Endothelial cell (in vitro differentiated cells): ENCODE results near the gene SEMA3A. TPM values are rescaled to one million over a fixed set of nuclear protein-coding genes. Genes with fewer than 3 reads are reported as not detected.

ENCODE experiments used
- DNase-seq: peaks from one replicate; pipeline ENCODE4 v3.0.0; 2021; ENCODE audit warnings: low spot score
- H3K27ac Mint-ChIP-seq: one replicate; pipeline ENCODE4 v1.8.0; 2021; ENCODE audit warnings: mixed read lengths, inconsistent platforms; ENCODE audit not compliant: unreplicated experiment
- H3K27me3 Mint-ChIP-seq: one replicate; pipeline ENCODE4 v1.8.0; 2021; ENCODE audit warnings: mild to moderate bottlenecking, moderate library complexity, mixed read lengths, inconsistent platforms; ENCODE audit not compliant: unreplicated experiment
- H3K36me3 Mint-ChIP-seq: one replicate; pipeline ENCODE4 v1.8.0; 2021; ENCODE audit warnings: mild to moderate bottlenecking, low read depth, mixed read lengths, inconsistent platforms; ENCODE audit not compliant: unreplicated experiment
- H3K4me1 Mint-ChIP-seq: one replicate; pipeline ENCODE4 v1.8.0; 2021; ENCODE audit warnings: mild to moderate bottlenecking, mixed read lengths, inconsistent platforms; ENCODE audit not compliant: unreplicated experiment
- H3K4me3 Mint-ChIP-seq: one replicate; pipeline ENCODE4 v1.8.0; 2021; ENCODE audit warnings: mild to moderate bottlenecking, mixed read lengths, inconsistent platforms; ENCODE audit not compliant: unreplicated experiment
- H3K9me3 Mint-ChIP-seq: one replicate; pipeline ENCODE4 v1.8.0; 2021; ENCODE audit warnings: mixed read lengths, inconsistent platforms; ENCODE audit not compliant: unreplicated experiment
- total RNA-seq: library from RNA; stranded (reverse); fragmentation: NEBNext Ultra II Directional; extraction: Animal tissue kit (Norgen Biotek cat#: 25700); gene quantifications from one replicate; pipeline ENCODE4 v1.2.1, GENCODE V29; 2021; ENCODE audit not compliant: unreplicated experiment
- TF ChIP-seq, protein P1 (sequence below): fragments of 200-600 bp; sonication (generic); IDR thresholded peaks from one replicate; pipeline ENCODE4 v1.5.0; 2021; ENCODE audit warnings: antibody characterized with exemption; ENCODE audit not compliant: unreplicated experiment

SEMA3A gene
- total RNA-seq, 1 donor from 2014 or later = 8.5 TPM

DNA sequence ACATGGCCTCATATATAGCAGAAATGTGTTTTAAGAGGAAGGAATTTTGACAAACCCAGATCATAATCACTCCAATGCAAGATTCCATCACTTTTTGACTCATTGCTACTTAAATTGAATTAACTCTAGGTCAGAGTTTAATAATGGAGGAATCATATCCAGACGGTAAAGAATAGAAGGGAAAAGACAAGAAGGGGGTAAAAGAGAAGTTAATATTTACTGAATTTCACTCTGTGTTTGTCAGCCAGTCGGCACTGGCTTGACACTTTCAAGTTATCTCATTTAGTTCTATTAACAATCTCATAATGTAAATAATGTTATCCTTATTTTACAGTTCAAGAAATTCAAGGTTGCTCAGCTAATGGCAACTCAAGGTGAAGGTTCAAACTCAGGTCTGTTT lies 147.5 kb downstream of the SEMA3A start:
- no peaks in the 10 kb centered on the region for H3K36me3 Mint-ChIP-seq
- peaks cover 4% of the 10 kb centered on the region for H3K4me1 Mint-ChIP-seq
- H3K4me3 Mint-ChIP-seq = no peak overlapping the region
- H3K9me3 Mint-ChIP-seq = no peaks in the 10 kb centered on the region
- TF ChIP-seq, protein P1, sequence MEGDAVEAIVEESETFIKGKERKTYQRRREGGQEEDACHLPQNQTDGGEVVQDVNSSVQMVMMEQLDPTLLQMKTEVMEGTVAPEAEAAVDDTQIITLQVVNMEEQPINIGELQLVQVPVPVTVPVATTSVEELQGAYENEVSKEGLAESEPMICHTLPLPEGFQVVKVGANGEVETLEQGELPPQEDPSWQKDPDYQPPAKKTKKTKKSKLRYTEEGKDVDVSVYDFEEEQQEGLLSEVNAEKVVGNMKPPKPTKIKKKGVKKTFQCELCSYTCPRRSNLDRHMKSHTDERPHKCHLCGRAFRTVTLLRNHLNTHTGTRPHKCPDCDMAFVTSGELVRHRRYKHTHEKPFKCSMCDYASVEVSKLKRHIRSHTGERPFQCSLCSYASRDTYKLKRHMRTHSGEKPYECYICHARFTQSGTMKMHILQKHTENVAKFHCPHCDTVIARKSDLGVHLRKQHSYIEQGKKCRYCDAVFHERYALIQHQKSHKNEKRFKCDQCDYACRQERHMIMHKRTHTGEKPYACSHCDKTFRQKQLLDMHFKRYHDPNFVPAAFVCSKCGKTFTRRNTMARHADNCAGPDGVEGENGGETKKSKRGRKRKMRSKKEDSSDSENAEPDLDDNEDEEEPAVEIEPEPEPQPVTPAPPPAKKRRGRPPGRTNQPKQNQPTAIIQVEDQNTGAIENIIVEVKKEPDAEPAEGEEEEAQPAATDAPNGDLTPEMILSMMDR = no peak
- no peak for DNase-seq
- H3K27ac Mint-ChIP-seq = no peak overlapping the region
- no peaks in the 10 kb centered on the region for H3K27me3 Mint-ChIP-seq

DNA sequence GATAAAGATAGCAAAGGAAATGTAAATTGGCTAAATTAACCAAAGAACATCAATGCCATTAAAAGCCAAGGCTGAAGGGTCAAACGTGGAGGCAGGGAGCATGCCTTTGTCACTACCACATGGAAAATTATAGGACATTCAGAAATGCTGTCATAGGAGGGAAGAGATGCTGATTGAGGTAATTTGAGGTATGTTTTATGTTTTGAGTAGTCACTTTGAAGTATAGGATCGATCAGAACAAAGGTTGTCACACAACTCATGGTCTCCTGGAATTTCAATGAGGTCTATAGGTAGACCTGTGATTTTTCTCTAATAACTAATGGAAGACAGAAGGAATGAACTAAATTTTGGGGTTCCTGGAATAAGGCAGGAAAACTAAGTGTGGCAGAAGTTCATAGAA lies 149.8 kb downstream of the SEMA3A start:
- Mint-ChIP-seq H3K36me3 (no peaks in the 10 kb centered on the region), H3K4me3 (no peak overlapping the region), H3K27me3 (no peaks in the 10 kb centered on the region), H3K27ac (peak overlapping the region; percentile 34), H3K9me3 (no peaks in the 10 kb centered on the region), H3K4me1 (peaks cover 14% of the 10 kb centered on the region)
- DNase-seq = no peak
- TF ChIP-seq, protein P1 = no peak

DNA sequence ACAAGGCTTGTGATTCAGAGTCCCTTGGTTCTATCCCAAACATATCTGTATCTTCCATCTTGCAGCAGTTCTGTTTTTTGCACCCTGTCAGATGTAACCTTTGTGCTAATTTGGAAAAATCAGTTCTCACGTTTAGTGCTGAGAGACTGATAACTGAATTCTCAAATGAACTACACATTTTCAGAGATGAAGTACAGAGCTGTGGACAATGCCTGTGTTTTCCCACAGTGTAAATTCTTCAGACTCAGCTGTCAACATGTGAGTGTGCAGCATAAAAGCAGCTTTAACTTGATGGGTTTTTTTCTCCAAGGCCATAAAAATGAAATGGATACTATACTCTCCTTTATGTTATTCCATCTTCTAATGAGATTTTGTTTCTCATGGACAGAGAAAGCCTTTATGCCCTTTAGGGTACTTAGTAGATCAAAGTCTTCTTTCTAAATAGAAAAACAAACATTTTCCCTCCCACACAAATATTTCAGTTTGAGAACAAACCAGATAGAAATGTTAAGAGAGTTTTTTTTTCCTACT lies 150.9 kb downstream of the SEMA3A start:
- no peaks in the 10 kb centered on the region for H3K36me3 Mint-ChIP-seq
- H3K4me1 Mint-ChIP-seq = peaks cover 14% of the 10 kb centered on the region
- TF ChIP-seq, protein P1 = no peak
- no peak overlapping the region for H3K27ac Mint-ChIP-seq
- DNase-seq = no peak
- H3K4me3 Mint-ChIP-seq = no peak overlapping the region
- no peaks in the 10 kb centered on the region for H3K9me3 Mint-ChIP-seq
- no peaks in the 10 kb centered on the region for H3K27me3 Mint-ChIP-seq

DNA sequence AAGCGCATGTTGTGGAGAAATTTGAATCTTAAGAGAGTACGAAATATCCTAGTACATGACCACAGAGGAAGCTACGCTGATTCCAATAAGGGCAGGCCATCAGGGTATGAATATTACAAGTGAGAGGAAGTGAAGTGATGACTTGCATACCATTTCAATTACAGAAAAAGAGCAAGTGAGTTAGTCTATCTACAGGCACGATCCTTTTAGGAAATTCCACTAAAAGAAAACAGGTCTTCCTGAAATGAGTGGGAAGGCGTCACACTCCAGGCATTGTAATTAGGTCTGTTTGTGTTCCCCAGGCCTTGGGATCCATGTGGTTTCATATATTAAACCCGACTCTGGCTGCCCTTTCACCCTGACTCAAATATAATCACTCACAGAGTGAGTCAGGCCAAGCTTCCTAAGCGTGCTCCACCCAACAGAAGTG lies 152.5 kb downstream of the SEMA3A start:
- H3K4me1 Mint-ChIP-seq = peaks cover 14% of the 10 kb centered on the region
- no peak overlapping the region for H3K27ac Mint-ChIP-seq
- TF ChIP-seq, protein P1 = no peak
- no peaks in the 10 kb centered on the region for H3K36me3 Mint-ChIP-seq
- H3K9me3 Mint-ChIP-seq = no peaks in the 10 kb centered on the region
- H3K4me3 Mint-ChIP-seq = no peak overlapping the region
- no peak for DNase-seq
- no peaks in the 10 kb centered on the region for H3K27me3 Mint-ChIP-seq

DNA sequence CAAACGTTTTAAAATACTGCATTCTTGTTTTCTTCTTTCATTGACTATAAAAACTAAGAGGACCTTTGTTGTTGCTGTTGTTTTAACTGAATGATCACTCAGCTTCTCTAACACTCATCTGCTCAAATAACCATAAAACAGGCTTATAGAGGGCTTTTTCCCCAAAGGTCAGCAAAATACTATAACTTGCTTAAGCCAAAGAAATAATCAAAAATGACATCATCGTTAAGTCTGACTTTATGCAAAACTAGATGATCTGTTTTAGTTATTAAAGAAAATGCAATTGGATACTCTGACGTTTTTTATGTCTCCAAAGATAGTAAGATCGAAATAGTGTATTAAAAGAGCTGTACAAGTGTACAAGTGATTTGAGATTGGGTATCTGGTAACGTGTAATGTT lies 152.9 kb downstream of the SEMA3A start:
- H3K36me3 Mint-ChIP-seq = no peaks in the 10 kb centered on the region
- no peak for DNase-seq
- no peak overlapping the region for H3K27ac Mint-ChIP-seq
- TF ChIP-seq, protein P1 = no peak
- peaks cover 14% of the 10 kb centered on the region for H3K4me1 Mint-ChIP-seq
- no peaks in the 10 kb centered on the region for H3K27me3 Mint-ChIP-seq
- H3K9me3 Mint-ChIP-seq = no peaks in the 10 kb centered on the region
- H3K4me3 Mint-ChIP-seq = no peak overlapping the region
